Left ventricle myocardium inferior (tissue), 1 donor: ENCODE measurements around the gene XK. TPM values are rescaled to one million over a fixed set of nuclear protein-coding genes. Genes with fewer than 3 reads are reported as not detected.

Experiments
- DNase-seq: peaks from one replicate; pipeline ENCODE4 v3.0.0-alpha.2; 2020
- H3K27ac ChIP-seq: fragments of 200-600 bp; replicated peaks from 2 replicates; pipeline ENCODE4 v1.8.0; 2021
- H3K27me3 ChIP-seq: fragments of 200-600 bp; 2 replicates; pipeline ENCODE4 v1.8.0; 2021; ENCODE audit warnings: low read depth
- H3K36me3 ChIP-seq: fragments of 200-600 bp; 2 replicates; pipeline ENCODE4 v1.8.0; 2021
- H3K4me1 ChIP-seq: fragments of 200-600 bp; 2 replicates; pipeline ENCODE4 v1.8.0; 2021
- H3K4me3 ChIP-seq: fragments of 200-600 bp; 2 replicates; pipeline ENCODE4 v1.8.0; 2021; ENCODE audit warnings: mild to moderate bottlenecking, moderate library complexity
- H3K9me3 ChIP-seq: fragments of 200-600 bp; replicated peaks from 2 replicates; pipeline ENCODE4 v1.8.0; 2021
- CTCF ChIP-seq: fragments of 200-600 bp; IDR thresholded peaks from 2 replicates; pipeline ENCODE4 v1.8.0; 2021; ENCODE audit warnings: antibody characterized with exemption, mild to moderate bottlenecking, borderline replicate concordance
- intact Hi-C: fragments of 100-400 bp; cut with micrococcal nuclease; formaldehyde crosslinking; loops from one replicate; pipeline ENCODE4 v1.11.0; 2022
- total RNA-seq: library from RNA; stranded (reverse); fragmentation: NEBNext Ultra II Directional; extraction: Animal tissue kit (Norgen Biotek cat#: 25700); gene quantifications from one replicate; pipeline ENCODE4 v1.2.1, GENCODE V29; 2021
- donor health status: DM: no; HTN: yes; CAD: no; lungs with severe emphysema.

The XK gene
- total RNA-seq, 1 donor from 2014 or later: 11.0 TPM

GRCh38 chrX:37658343-37659030 is 27.1 kb upstream of the XK start:
- DNase-seq: no peak
- Histone ChIP-seq H3K36me3 (no peaks in the 10 kb centered on the region), H3K4me1 (no peaks in the 10 kb centered on the region), H3K9me3 (no peaks in the 10 kb centered on the region), H3K27me3 (no peaks in the 10 kb centered on the region), H3K4me3 (no peak overlapping the region), H3K27ac (no peak overlapping the region)
- intact Hi-C loops: no loop called here
- no peak for TF ChIP-seq CTCF

- intact Hi-C loops: no loop called here
- H3K9me3 ChIP-seq: no peaks in the 10 kb centered on the region
- no peak overlapping the region for H3K4me3 ChIP-seq
- no peaks in the 10 kb centered on the region for H3K36me3 ChIP-seq
- H3K27ac ChIP-seq: no peak overlapping the region
- TF ChIP-seq CTCF: no peak
- no peak for DNase-seq
- no peaks in the 10 kb centered on the region for H3K27me3 ChIP-seq
- no peaks in the 10 kb centered on the region for H3K4me1 ChIP-seq
Observed at GRCh38 chrX:37659047-37659446, 26.5 kb upstream of the XK start.

DNA sequence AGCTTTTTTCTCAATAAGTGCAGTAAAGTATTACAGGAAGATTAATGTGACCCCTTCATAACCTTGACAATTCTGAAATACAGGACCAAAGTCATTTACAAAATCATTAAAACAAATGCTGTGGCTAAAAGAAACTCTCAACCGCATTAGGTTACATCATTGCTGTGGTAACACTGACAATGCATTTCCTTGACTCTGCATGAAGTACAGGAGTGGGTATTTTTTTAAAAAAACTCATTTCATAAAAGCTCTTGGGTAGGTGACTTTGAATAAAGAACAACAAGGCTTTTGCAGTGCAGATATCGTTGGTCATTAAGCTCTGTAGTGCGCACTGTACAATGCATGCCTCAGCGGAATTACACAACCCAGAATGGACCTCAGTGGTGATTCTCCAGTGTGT is 23.4 kb upstream of the XK start:
- intact Hi-C loops: no loop called here
- H3K27ac ChIP-seq: no peak overlapping the region

GRCh38 chrX:37666516-37666915 is 19.1 kb upstream of the XK start:
- Histone ChIP-seq H3K27me3 (no peaks in the 10 kb centered on the region), H3K36me3 (no peaks in the 10 kb centered on the region), H3K4me3 (no peak overlapping the region), H3K9me3 (no peaks in the 10 kb centered on the region), H3K4me1 (no peaks in the 10 kb centered on the region), H3K27ac (no peak overlapping the region)
- no peak for TF ChIP-seq CTCF
- intact Hi-C loops: no loop called here
- DNase-seq: no peak

More for the DNA sequence above, 23.4 kb upstream of the XK start:
- Histone ChIP-seq H3K4me3 (no peak overlapping the region), H3K27me3 (no peaks in the 10 kb centered on the region), H3K36me3 (no peaks in the 10 kb centered on the region), H3K9me3 (no peaks in the 10 kb centered on the region), H3K4me1 (no peaks in the 10 kb centered on the region)
- no peak for DNase-seq
- TF ChIP-seq CTCF: no peak

DNA sequence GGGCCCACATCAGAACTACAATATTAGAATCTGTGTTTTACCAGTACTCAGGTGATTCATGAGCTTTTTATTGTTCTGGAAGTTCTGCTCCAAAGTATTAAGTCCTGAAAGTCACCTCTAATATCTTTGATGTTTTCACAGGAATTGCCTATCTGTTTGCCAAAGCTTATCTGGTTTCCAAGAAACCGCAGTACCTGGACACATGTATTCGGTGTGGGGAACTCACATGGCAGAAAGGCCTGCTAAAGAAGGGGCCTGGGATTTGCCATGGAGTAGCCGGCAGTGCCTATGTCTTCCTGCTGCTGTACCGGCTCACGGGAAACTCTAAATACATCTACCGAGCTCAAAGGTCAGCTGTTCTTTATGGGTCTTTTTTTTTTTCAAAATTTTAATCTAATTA is 18.4 kb upstream of the XK start:
- TF ChIP-seq CTCF: no peak
- H3K27ac ChIP-seq: no peak overlapping the region
- H3K4me3 ChIP-seq: no peak overlapping the region
- no peaks in the 10 kb centered on the region for H3K9me3 ChIP-seq
- no peaks in the 10 kb centered on the region for H3K4me1 ChIP-seq
- H3K36me3 ChIP-seq: no peaks in the 10 kb centered on the region
- H3K27me3 ChIP-seq: no peaks in the 10 kb centered on the region
- DNase-seq: no peak
- intact Hi-C loops: no loop called here
